ENCODE data around the gene CNIH2.

CNIH2 gene

DNA sequence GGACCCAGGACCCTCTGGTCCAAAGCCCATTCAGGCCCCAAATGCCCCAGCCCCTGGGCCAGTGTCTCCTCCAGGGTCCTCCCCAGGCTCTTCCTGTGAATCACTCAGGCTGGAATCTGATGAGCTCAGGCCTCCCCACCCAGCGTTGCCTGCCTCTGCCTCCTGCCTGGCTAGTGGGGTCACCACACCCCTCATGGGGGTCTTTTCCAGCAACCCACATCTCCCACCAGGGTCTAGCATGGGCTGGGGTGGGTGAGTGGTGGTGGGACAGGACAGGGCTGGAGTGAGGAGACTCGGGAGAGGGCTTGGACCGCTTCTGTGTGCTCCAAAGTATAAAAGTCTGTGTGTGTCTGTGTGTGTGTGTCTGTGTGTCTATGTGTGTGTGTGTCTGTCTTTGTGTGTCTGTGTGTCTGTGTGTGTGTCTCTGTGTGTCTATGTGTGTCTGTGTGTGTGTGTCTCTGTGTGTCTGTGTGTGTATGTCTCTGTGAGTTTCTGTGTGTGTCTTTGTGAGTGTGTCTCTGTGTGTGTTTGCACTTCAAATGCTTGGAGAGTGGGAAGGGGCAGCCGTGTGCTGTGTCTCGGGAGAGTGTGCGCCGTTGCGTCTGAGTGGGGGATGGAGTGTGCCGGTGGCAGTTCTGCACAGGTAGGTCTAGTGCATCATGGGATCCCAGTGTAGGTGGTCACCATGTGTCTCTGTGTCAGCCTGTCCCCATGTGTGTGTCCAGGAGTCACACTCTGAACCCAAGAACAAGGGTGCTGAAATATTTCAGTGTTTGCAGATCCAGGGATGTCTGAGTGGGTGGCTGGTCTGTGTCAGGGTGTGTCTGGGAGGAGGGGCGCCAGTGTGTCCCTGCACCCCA lies 49.4 kb downstream of the CNIH2 start:
- no peaks in the 10 kb centered on the region for H3K27me3 ChIP-seq (ENCODE audit: insufficient read depth, low read length, poor library complexity, severe bottlenecking)
- H4K20me1 ChIP-seq (ENCODE audit: insufficient read depth, low read length, poor library complexity, severe bottlenecking) = no peaks in the 10 kb centered on the region
- H3K9ac ChIP-seq (ENCODE audit: low read depth, low read length, poor library complexity, severe bottlenecking) = peak overlapping the region; percentile 38
- peaks cover 31% of the 10 kb centered on the region for H3K4me1 ChIP-seq (ENCODE audit: insufficient read depth, low read length, poor library complexity, severe bottlenecking)
- no peak overlapping the region for H3K4me3 ChIP-seq (ENCODE audit: low read length, poor library complexity, severe bottlenecking)
- no peaks in the 10 kb centered on the region for H3K36me3 ChIP-seq (ENCODE audit: insufficient read depth, low read length)
- H2AFZ ChIP-seq (ENCODE audit: low read length) = no peak overlapping the region
- no peaks in the 10 kb centered on the region for H3F3A ChIP-seq (ENCODE audit: low read depth)
- no peaks in the 10 kb centered on the region for H3K79me2 ChIP-seq (ENCODE audit: insufficient read depth, low read length)
- TF ChIP-seq, protein P1, sequence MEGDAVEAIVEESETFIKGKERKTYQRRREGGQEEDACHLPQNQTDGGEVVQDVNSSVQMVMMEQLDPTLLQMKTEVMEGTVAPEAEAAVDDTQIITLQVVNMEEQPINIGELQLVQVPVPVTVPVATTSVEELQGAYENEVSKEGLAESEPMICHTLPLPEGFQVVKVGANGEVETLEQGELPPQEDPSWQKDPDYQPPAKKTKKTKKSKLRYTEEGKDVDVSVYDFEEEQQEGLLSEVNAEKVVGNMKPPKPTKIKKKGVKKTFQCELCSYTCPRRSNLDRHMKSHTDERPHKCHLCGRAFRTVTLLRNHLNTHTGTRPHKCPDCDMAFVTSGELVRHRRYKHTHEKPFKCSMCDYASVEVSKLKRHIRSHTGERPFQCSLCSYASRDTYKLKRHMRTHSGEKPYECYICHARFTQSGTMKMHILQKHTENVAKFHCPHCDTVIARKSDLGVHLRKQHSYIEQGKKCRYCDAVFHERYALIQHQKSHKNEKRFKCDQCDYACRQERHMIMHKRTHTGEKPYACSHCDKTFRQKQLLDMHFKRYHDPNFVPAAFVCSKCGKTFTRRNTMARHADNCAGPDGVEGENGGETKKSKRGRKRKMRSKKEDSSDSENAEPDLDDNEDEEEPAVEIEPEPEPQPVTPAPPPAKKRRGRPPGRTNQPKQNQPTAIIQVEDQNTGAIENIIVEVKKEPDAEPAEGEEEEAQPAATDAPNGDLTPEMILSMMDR (conservative IDR thresholded peaks at IDR 0.05; ENCODE audit: low read length) = no peak
- H3K4me2 ChIP-seq (ENCODE audit: low read depth, low read length, poor library complexity, severe bottlenecking) = no peak overlapping the region
- no peaks in the 10 kb centered on the region for H3K9me2 ChIP-seq (replicated peaks; ENCODE audit: low read depth, low read length)
- no peaks in the 10 kb centered on the region for H3K9me3 ChIP-seq (ENCODE audit: insufficient read depth, low read depth, low read length)

- Histone ChIP-seq H3K4me3 (ENCODE audit: low read length, poor library complexity, severe bottlenecking) (no peak overlapping the region), H3K79me2 (ENCODE audit: insufficient read depth, low read length) (no peaks in the 10 kb centered on the region), H3K36me3 (ENCODE audit: insufficient read depth, low read length) (no peaks in the 10 kb centered on the region), H3F3A (ENCODE audit: low read depth) (no peaks in the 10 kb centered on the region), H2AFZ (ENCODE audit: low read length) (peak overlapping the region; percentile 88), H3K4me2 (ENCODE audit: low read depth, low read length, poor library complexity, severe bottlenecking) (no peak overlapping the region), H3K9me2 (replicated peaks; ENCODE audit: low read depth, low read length) (no peaks in the 10 kb centered on the region), H4K20me1 (ENCODE audit: insufficient read depth, low read length, poor library complexity, severe bottlenecking) (no peaks in the 10 kb centered on the region), H3K9ac (ENCODE audit: low read depth, low read length, poor library complexity, severe bottlenecking) (no peak overlapping the region), H3K9me3 (ENCODE audit: insufficient read depth, low read depth, low read length) (no peaks in the 10 kb centered on the region), H3K4me1 (ENCODE audit: insufficient read depth, low read length, poor library complexity, severe bottlenecking) (peaks cover 31% of the 10 kb centered on the region), H3K27me3 (ENCODE audit: insufficient read depth, low read length, poor library complexity, severe bottlenecking) (no peaks in the 10 kb centered on the region)
- no peak for TF ChIP-seq EZH2phosphoT487 (IDR thresholded peaks at IDR 0.05; ENCODE audit: borderline replicate concordance)
- TF ChIP-seq, protein P1 (conservative IDR thresholded peaks at IDR 0.05; ENCODE audit: low read length) = no peak
Measured at GRCh38 chr11:66328031-66328301, 50.0 kb downstream of the CNIH2 start.

DNA sequence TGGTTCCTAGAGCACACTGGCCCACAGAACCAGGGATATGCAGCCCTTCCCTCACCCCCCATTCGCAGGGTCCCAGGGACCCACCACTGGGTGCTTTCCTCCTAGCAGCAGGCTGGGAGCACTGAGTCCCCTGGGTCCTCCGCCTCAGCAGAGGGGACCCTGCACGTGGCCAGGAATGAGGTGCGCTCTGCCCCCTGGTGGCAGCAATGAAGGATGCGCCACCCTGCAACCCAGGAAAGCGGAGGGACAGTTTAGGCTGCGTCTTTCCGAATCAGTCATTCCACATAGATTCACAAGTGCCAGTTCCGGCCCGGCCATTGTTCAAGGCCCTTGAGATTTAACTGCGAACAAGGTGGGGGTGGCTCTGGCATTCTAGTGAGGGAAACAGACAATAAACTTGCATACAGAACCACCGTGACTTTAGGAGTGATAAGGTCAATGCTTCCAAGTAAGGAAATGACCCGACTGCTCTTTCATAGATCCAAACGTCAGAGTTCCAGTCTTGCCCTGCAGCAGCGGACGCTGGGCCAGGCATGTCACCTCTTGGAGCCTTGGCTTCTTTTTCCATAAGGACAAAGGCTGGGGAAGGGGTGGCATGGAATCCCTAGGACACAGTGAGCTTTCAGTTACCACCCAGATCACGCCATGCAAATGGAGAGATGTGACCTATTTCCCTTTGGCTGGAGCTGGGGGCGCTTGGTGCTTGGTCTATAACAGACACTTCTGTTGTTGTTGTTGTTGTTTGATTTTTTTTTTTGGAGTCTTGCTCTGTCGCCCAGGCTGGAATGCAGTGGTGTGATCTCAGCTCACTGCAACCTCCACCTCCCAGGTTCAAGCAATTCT lies 50.5 kb downstream of the CNIH2 start:
- Histone ChIP-seq H3K36me3 (ENCODE audit: insufficient read depth, low read length) (no peaks in the 10 kb centered on the region), H3K4me2 (ENCODE audit: low read depth, low read length, poor library complexity, severe bottlenecking) (peak overlapping the region; percentile 17), H4K20me1 (ENCODE audit: insufficient read depth, low read length, poor library complexity, severe bottlenecking) (no peaks in the 10 kb centered on the region), H3K27me3 (ENCODE audit: insufficient read depth, low read length, poor library complexity, severe bottlenecking) (no peaks in the 10 kb centered on the region), H3F3A (ENCODE audit: low read depth) (no peaks in the 10 kb centered on the region), H3K9ac (ENCODE audit: low read depth, low read length, poor library complexity, severe bottlenecking) (peak overlapping the region; percentile 15), H3K79me2 (ENCODE audit: insufficient read depth, low read length) (no peaks in the 10 kb centered on the region), H3K4me3 (ENCODE audit: low read length, poor library complexity, severe bottlenecking) (no peak overlapping the region), H3K9me2 (replicated peaks; ENCODE audit: low read depth, low read length) (no peaks in the 10 kb centered on the region), H3K9me3 (ENCODE audit: insufficient read depth, low read depth, low read length) (no peaks in the 10 kb centered on the region), H3K4me1 (ENCODE audit: insufficient read depth, low read length, poor library complexity, severe bottlenecking) (peaks cover 31% of the 10 kb centered on the region), H2AFZ (ENCODE audit: low read length) (peak overlapping the region; percentile 88)
- TF ChIP-seq, protein P1 (conservative IDR thresholded peaks at IDR 0.05; ENCODE audit: low read length) = peak; percentile 93
- TF ChIP-seq EZH2phosphoT487 (IDR thresholded peaks at IDR 0.05; ENCODE audit: borderline replicate concordance) = no peak

Data from Loucy (cell line).